C4-2B (cell line): ENCODE measurements around the gene MR1.

Experiments used
- ZFX ChIP-seq: fragments of 450-650 bp; IDR thresholded peaks from 2 replicates; pipeline ENCODE4 v1.6.1; 2017
- TF ChIP-seq, protein P1 (sequence below): fragments of 450-650 bp; conservative IDR thresholded peaks from 2 replicates; pipeline ENCODE4 v1.5.1; 2017; ENCODE audit warnings: mild to moderate bottlenecking

DNA sequence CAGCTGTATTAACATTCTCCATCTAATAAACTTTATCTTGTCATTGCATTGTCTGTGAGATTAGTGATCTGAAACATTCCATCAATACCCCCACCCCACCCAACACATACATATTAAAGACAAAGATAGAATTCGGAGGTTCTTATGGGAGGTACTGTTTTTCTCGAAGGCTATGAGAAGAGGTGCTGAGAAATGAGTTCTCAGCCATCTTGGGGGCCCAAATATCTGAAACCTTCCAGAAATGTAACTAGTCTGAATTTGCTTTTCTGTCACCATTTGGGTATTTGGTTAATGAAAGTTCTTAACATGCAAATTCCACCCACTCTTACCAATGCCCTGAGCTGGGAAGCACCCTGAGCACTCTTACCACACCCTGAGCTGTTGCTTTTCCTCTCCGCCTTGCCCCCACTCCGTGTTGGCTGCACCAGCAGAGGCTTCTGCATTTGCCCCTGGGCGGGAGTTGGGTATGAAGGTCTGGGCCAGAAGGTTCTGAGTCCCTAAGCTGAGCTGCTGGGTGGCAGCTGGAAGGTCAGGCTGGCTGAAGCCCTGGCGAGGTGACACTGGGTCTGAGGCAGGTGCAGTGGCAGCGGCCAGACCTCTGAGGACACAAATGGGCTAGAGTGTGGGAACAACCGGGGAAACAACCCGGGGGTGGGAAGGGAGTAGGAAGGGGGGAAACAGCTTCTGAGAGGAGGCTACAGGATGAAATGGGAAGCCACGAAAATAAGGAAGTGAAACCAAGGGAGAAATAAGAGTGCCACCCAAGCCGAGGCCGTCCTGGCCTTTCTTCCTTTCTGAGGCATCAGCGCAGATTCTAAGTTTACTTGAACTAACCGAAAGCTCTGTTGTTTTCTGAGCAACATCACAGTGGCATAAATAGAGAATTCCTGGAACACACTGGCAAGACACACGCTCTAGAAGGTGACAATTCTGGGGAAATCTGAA is 28.4 kb downstream of the MR1 start:
- TF ChIP-seq, protein P1, sequence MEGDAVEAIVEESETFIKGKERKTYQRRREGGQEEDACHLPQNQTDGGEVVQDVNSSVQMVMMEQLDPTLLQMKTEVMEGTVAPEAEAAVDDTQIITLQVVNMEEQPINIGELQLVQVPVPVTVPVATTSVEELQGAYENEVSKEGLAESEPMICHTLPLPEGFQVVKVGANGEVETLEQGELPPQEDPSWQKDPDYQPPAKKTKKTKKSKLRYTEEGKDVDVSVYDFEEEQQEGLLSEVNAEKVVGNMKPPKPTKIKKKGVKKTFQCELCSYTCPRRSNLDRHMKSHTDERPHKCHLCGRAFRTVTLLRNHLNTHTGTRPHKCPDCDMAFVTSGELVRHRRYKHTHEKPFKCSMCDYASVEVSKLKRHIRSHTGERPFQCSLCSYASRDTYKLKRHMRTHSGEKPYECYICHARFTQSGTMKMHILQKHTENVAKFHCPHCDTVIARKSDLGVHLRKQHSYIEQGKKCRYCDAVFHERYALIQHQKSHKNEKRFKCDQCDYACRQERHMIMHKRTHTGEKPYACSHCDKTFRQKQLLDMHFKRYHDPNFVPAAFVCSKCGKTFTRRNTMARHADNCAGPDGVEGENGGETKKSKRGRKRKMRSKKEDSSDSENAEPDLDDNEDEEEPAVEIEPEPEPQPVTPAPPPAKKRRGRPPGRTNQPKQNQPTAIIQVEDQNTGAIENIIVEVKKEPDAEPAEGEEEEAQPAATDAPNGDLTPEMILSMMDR = no peak
- TF ChIP-seq ZFX = no peak
